ENCODE results near the gene ST7. TPM values are rescaled to one million over a fixed set of nuclear protein-coding genes. Genes with fewer than 3 reads are reported as not detected.

The ST7 gene
- total and polyA plus RNA-seq, 2 of the 8 experiments (the other 6 are each of a cell fraction or from before 2014, with no cell fraction given), result 16.3 to 18.0 TPM

GRCh38 chr7:117133125-117133524 lies 179.8 kb downstream of the ST7 start (continued):
- TF ChIP-seq GABPA (IDR thresholded peaks at IDR 0.05; ENCODE audit: borderline replicate concordance, insufficient read depth, low read length), result no peak
- no peak for TF ChIP-seq SP1 (IDR thresholded peaks at IDR 0.05; ENCODE audit: low read depth, low read length)
- no peak for TF ChIP-seq PHF8 (conservative IDR thresholded peaks at IDR 0.05; ENCODE audit: low read depth, low read length)
- no peak for TF ChIP-seq CTCF (IDR thresholded peaks at IDR 0.05; ENCODE audit: control extremely low read depth in 1 of 3, insufficient read depth in 1 of 3, low read depth in 1 of 3, low read length in 3 of 3)
- TF ChIP-seq SP4 (IDR thresholded peaks at IDR 0.05; ENCODE audit: low read length), result no peak
- TF ChIP-seq SIN3A (conservative IDR thresholded peaks at IDR 0.05 in 1 of 2, IDR thresholded peaks at IDR 0.05 in 1 of 2; ENCODE audit: low read depth in 1 of 2, low read length in 2 of 2), result no peak
- TF ChIP-seq SIX5 (IDR thresholded peaks at IDR 0.05; ENCODE audit: low read depth, low read length), result no peak

Measured in H1 (cell line).